Smooth muscle cell (in vitro differentiated cells): ENCODE measurements around the gene TSFM. TPM values are rescaled to one million over a fixed set of nuclear protein-coding genes. Genes with fewer than 3 reads are reported as not detected.

Experiments
- DNase-seq: peaks from one replicate; lab custom pipeline; 2025; ENCODE audit not compliant: unreplicated experiment; lab: John Stamatoyannopoulos, UW
- H2AFZ ChIP-seq: fragments of 200-600 bp; sonication (generic); 2 replicates; pipeline ENCODE4 v1.6.0; 2016; ENCODE audit warnings: antibody characterized with exemption, low read depth, mild to moderate bottlenecking
- H3F3A ChIP-seq: fragments of 200-600 bp; sonication (generic); 2 replicates; pipeline ENCODE4 v1.6.0; 2017; ENCODE audit warnings: antibody characterized with exemption, low read depth
- H3K27ac ChIP-seq: fragments of 200-600 bp; sonication (generic); 2 replicates; pipeline ENCODE4 v1.5.1; 2016; ENCODE audit warnings: low read depth, mild to moderate bottlenecking
- H3K27me3 ChIP-seq: fragments of 200-600 bp; sonication (generic); 2 replicates; pipeline ENCODE4 v1.6.1; 2016; ENCODE audit warnings: low read depth, mild to moderate bottlenecking
- H3K36me3 ChIP-seq: fragments of 200-600 bp; sonication (generic); 2 replicates; pipeline ENCODE4 v1.5.1; 2016; ENCODE audit warnings: low read depth
- H3K4me1 ChIP-seq: fragments of 200-600 bp; sonication (generic); 2 replicates; pipeline ENCODE4 v1.5.1; 2016; ENCODE audit warnings: low read depth
- H3K4me2 ChIP-seq: fragments of 200-600 bp; sonication (generic); 2 replicates; pipeline ENCODE4 v1.6.0; 2016; ENCODE audit warnings: mild to moderate bottlenecking
- H3K4me3 ChIP-seq: fragments of 200-600 bp; sonication (generic); 2 replicates; pipeline ENCODE4 v1.5.1; 2016; ENCODE audit warnings: mild to moderate bottlenecking
- H3K79me2 ChIP-seq: fragments of 200-600 bp; sonication (generic); 2 replicates; pipeline ENCODE4 v1.6.0; 2016; ENCODE audit warnings: low read depth, mild to moderate bottlenecking
- H3K9ac ChIP-seq: fragments of 200-600 bp; sonication (generic); 2 replicates; pipeline ENCODE4 v1.6.0; 2016; ENCODE audit warnings: low read depth
- H3K9me3 ChIP-seq: fragments of 200-600 bp; sonication (generic); replicated peaks from 2 replicates; pipeline ENCODE4 v1.5.1; 2016; ENCODE audit warnings: low read depth
- H4K20me1 ChIP-seq: fragments of 200-600 bp; sonication (generic); 2 replicates; pipeline ENCODE4 v1.6.0; 2016; ENCODE audit warnings: low read depth
- CTCF ChIP-seq: fragments of 200-600 bp; sonication (generic); IDR thresholded peaks from 2 replicates; pipeline ENCODE4 v1.5.1; 2017; ENCODE audit warnings: borderline replicate concordance, mild to moderate bottlenecking, antibody characterized with exemption; ENCODE audit not compliant: insufficient read depth, poor library complexity, severe bottlenecking
- WGBS: methylation state at CpG from one replicate; pipeline ENCODE4 v1.1.7; 2016; ENCODE audit warnings: low lambda C conversion rate; 5-methylcytosine and 5-hydroxymethylcytosine counted together
- polyA plus RNA-seq: library from polyadenylated mRNA; unstranded; fragments of >200 nt; fragmentation: Nextera tagmentation; extraction: Ambion mirVana; gene quantifications from 2 replicates; pipeline ENCODE4 v1.2.1, GENCODE V29; 2016
- total RNA-seq: library from RNA; depleted of rRNA; stranded (reverse); fragments of >200 nt; gene quantifications from 2 replicates; pipeline ENCODE4 v1.2.3, GENCODE V29; 2014

The TSFM gene
- total and polyA plus RNA-seq, 2 experiments from 2014 or later = 16.8 to 24.0 TPM

GRCh38 chr12:57756406-57757341 is 25.9 kb upstream of the TSFM start:
- Histone ChIP-seq H3K36me3 (no peaks in the 10 kb centered on the region), H4K20me1 (peaks cover 10% of the 10 kb centered on the region), H3K79me2 (no peaks in the 10 kb centered on the region), H2AFZ (no peak overlapping the region), H3K9ac (no peak overlapping the region), H3K27me3 (peaks cover 40% of the 10 kb centered on the region), H3F3A (peaks cover 7% of the 10 kb centered on the region), H3K4me1 (peaks cover 20% of the 10 kb centered on the region), H3K4me3 (peak overlapping the region; percentile 63), H3K9me3 (no peaks in the 10 kb centered on the region), H3K4me2 (peak overlapping the region; percentile 94), H3K27ac (no peak overlapping the region)
- DNase-seq = no peak
- TF ChIP-seq CTCF = peak; percentile 60
- 17% methylated on average over 22 of the region's 22 CpGs for WGBS

- Histone ChIP-seq H3K9ac (no peak overlapping the region), H3K4me1 (peaks cover 18% of the 10 kb centered on the region), H4K20me1 (peaks cover 10% of the 10 kb centered on the region), H2AFZ (no peak overlapping the region), H3K9me3 (no peaks in the 10 kb centered on the region), H3K36me3 (no peaks in the 10 kb centered on the region), H3K27ac (no peak overlapping the region), H3K4me2 (no peak overlapping the region), H3K27me3 (peaks cover 51% of the 10 kb centered on the region), H3K4me3 (no peak overlapping the region), H3F3A (peaks cover 7% of the 10 kb centered on the region), H3K79me2 (no peaks in the 10 kb centered on the region)
- TF ChIP-seq CTCF = no peak
- no peak for DNase-seq
- 91% methylated on average over 4 of the region's 4 CpGs for WGBS
Measured at GRCh38 chr12:57757771-57758170, 24.8 kb upstream of the TSFM start.

GRCh38 chr12:57758552-57759359 is 23.8 kb upstream of the TSFM start:
- Histone ChIP-seq H4K20me1 (peaks cover 10% of the 10 kb centered on the region), H3K27me3 (peaks cover 58% of the 10 kb centered on the region), H3K4me1 (peaks cover 16% of the 10 kb centered on the region), H3K36me3 (no peaks in the 10 kb centered on the region), H2AFZ (no peak overlapping the region), H3K4me2 (no peak overlapping the region), H3K9me3 (no peaks in the 10 kb centered on the region), H3K9ac (no peak overlapping the region), H3K79me2 (no peaks in the 10 kb centered on the region), H3K27ac (no peak overlapping the region), H3F3A (peaks cover 6% of the 10 kb centered on the region), H3K4me3 (no peak overlapping the region)
- DNase-seq = no peak
- 89% methylated on average over 22 of the region's 25 CpGs for WGBS
- TF ChIP-seq CTCF = no peak
